ENCODE results near the gene GALNT9.
"Not testable (repeated sequence)": the region's sequence is repeated elsewhere in the genome, so short reads cannot be mapped to it uniquely, and the experiment has no call there.

Gene GALNT9

DNA sequence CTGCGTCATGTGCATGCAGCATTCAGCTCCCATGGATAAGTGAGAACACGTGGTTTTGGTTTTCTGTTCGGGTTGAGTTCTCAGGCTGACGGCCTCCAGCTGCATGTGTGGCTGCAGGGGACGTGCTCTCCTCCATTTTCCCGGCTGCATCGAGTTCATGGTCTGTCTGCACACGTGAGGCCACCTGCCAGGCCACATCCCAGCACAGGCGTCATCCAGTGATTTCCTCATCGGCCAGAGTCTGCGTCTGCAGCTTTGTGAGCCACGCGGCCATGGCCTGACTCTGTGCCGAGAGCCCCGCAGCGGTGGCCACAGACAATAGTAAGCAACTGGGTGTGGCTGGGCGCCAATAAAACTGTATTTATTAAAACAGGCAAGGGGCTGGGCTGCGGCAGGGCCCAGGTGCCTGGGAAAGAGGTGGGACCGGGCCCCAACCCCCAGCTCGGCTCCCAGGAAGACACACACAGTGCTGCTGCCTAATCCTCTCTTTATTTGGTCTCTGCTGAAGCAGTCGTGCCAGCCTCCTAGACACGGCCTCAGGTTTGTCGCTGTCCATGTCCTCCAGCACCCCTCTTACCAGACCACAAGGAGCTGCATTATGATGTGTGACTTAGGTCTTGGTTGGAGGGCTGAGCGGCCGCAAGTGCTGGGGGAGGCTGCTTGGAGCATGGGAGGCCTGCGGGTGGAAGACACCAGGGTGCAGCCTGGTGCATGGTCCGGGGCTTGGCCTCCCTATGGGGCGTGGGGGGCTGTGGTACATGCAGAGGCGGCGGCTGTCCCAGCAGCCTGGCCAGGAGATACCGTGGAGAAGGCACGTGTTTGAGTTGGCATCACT is 133.1 kb downstream of the GALNT9 start:
- DNase-seq (ENCODE audit: low spot score), result no peak

DNA sequence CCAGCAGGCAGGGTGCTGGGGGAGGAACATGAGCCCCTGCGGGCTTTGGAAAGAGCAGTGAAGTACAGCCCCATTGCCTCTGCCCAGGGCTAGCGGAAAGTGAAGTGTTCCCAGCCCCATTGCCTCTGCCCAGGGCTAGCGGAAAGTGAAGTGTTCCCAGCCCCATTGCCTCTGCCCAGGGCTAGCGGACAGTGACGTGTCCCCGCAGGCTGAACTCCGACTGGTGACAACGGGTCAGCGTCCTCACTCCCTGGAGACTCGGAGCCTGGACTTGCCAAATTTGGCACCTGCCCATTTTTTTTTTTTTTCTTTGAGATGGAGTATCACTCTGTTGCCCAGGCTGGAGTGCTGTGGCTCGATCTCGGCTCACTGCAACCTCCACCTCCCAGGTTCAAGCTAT is 134.1 kb downstream of the GALNT9 start:
- not testable (repeated sequence) for DNase-seq (ENCODE audit: low spot score)

DNA sequence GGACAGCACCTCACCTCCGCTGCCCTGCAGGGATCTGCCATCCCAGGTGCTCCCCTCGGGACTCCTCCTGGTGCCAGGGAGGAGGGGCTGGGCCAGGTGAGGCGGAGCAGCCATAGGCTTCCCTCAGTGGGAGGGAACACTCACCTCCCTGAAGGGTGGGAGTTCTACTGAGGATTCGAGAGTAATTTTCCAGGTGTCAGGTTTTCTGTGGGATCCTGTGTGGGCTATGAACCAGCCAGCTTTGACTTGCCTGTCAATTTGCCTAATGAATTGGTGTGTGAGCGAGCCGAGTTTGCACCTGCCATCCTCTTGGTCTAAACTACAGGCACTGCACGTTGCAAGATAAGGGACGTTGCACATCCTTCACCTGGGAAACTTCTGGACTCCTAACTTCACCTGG is 134.8 kb downstream of the GALNT9 start:
- DNase-seq (ENCODE audit: low spot score), result no peak

DNA sequence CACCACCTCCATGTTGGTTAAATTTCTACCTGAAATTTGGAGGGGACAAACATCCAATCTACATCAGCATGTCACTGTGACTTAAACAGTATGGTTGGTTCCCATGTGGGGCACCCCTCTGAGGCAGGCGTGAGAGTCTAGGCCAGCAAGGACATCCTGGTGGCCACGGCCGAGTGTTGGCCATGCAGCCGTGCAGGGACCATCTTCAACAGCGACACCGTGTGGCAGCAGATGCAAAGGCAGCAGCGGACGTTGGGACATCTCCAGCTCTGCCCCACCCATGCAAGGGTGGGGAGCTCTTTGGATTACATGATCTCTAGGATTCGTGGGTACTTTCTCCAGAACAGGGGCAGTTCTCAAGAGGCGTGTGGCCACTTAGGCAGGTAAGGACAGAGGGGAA is 135.3 kb downstream of the GALNT9 start:
- no peak for DNase-seq (ENCODE audit: low spot score)

DNA sequence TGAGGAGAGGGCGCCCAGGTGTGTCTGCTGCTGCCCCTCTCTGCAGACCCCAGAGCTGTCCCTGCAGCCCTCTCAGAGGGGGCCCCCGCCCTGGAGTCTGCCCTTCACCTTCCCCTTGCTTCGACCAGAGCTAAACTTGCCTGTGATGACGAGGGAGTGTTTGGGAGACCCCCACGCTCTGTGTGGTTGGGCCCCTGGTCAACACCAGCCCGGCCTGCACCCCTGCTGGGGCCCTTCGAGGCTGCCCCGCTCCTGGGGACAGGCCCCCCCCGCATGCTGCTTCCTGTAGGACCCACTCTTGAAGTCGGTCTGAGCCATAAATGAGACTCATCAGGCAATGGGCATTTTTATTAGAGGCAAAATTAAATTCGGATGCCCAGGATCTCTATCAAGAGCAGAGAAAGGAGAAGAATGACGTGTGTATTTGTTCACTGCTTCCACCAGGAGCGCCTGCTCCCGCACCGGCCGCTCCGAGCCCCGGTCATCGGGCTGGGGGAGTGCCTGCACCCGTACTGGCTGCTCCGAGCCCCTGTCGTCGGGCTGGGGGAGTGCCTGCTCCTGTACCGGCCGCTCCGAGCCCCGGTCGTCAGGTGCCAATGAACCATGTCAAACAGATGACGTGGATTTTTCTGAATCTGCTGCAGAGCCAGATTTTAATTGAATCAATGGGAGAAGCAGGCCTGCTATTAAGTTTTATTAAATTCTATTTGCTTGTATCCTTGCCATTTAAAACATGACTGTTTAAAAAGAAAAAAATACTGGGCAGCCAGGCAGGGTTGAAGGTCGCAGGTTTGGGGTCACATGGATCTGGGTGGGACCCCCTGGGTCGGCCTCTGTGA is 137.5 kb downstream of the GALNT9 start:
- no peak for DNase-seq (ENCODE audit: low spot score)

DNA sequence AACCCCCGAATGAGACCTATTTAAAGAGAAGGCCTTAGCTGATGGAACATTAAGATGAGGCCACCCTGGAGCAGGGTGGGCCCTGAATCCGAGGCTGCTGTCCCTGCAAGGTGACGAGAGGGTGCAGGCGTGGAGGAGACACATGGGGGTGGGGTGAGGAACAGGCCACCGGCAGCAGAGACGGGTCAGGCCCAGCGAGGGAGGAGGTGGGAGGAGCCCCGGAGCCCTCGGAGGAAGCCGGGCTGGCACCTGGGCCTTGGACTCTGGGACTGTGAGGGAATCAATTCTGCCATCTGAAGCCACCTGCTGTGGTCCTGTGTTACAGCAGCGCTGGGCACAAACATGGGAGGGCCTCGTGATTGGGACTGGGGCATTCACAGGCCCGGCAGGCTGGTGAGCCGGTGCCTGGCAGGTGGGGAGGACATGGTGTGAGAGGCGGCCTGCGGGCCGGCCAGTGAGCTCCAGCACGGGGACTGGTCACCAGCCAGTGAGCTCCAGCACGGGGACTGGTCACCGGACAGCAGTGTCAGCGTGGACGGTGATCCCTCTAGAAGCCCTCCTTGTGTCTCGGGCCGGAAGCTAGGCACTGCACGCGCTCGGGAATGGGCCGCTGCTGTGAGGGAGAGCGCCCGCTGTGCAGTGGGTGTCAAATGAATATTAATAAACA is 138.4 kb downstream of the GALNT9 start:
- no peak for DNase-seq (ENCODE audit: low spot score)

DNA sequence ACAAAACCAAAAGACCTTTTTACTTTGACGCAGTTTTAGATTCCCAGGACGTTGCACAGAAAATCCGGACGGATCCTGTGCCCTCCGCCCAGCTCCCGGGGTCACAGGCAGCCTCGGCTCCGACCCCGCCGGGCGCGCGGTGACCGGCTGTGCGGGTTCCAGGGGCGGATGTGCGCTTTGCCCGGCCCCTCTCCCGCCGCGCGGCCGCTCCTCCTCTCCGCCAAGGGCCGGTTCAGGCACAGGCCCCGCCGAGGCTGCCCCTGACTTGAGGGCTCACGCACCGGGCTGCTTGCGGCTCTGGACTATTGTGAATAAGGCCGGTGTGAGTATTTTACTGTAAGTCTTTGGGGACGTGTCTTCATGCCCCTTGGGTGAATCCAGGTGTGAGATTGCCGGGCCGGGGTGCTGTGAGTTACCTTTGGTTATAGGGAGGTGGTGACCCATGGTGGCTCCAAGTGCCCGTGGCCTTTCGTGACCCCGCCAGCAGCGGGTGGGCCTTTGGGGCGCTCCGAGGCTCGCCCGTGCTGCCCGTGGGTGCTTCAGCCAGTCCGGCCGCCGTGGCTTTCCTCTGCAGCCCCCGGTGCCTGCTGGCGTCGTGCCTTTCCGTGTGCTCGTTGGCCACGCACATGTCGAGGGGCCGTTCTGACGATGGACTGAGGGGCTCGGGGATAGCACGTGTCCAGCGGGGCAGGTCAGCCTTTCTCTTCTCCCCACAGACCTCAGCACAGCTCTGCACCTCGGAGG is 139.2 kb downstream of the GALNT9 start:
- no peak for DNase-seq (ENCODE audit: low spot score)

DNA sequence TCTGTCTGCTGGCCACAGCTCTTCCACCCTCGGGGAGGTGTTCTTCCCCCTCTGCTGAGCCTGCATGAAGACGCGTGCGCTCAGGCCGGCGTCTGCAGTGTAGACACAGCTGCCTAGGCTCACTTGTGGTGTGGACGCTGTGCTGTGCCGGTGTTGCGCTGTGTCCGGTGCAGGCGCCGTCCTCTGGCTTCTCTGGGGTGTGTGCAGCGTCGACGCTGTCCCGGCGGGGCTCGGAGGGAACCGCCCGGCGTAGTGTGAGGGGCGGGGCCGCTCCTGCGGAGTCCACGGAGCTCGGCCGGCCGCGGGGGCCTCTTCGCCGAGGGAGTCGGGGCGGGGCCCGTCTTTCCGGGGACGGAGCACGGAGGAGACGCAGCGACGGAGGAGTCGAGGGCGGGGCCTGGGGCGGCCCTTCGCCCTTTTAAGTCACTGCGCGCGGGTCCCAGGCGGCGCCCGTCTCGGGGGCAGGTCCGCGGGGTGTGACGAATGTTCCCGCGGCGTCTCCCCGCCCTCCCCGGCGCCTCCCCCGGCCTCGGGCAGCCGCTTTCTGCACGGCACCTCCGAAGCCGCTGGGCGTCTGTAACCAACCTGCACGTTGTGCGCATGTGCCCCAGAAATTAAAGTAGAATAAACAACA is 139.9 kb downstream of the GALNT9 start:
- peak; percentile 24 for DNase-seq (ENCODE audit: low spot score)

DNA sequence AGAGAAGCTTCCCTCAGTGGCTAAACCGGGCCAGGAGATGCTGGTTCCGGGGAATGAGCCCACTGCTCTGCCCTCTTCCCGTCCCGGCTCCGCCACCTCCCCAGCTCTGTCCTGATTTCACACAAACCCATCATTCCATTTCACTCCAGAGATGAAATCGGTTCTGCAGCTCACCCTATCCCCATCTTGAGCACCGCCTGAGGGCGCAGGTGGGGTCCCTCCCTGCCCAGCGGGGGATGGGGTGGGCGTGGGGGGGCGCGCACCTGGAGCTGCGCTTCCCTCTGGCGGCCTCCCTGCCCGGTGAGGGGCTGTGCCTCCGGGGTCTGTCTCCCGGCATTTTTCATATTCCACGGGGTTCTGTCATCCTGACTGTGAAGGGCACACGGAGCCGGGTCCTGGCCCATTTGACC is 140.5 kb downstream of the GALNT9 start:
- DNase-seq (ENCODE audit: low spot score), result no peak

DNA sequence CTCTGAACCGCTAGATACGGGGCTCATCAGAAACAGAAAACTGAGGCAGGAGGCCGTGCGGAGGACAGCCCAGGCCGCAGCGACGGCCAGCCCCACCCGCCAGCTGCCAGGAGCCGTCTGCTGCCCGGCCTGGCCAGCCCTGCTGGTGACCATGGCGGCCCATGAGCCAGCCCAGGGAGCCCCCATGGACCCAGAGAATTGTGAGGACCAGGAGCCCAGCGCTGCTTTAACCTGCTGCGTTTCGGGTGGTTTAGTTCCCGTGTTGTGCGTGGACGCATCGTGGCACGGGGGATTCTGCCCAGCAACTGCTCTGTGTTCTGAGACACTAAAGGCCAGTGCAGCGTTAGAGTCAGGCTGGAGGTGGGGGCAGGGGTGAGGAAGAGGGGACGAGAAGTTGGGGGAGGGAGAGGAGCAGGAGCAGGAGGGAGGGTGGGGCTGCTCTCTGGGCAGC is 140.9 kb downstream of the GALNT9 start:
- no peak for DNase-seq (ENCODE audit: low spot score)

DNA sequence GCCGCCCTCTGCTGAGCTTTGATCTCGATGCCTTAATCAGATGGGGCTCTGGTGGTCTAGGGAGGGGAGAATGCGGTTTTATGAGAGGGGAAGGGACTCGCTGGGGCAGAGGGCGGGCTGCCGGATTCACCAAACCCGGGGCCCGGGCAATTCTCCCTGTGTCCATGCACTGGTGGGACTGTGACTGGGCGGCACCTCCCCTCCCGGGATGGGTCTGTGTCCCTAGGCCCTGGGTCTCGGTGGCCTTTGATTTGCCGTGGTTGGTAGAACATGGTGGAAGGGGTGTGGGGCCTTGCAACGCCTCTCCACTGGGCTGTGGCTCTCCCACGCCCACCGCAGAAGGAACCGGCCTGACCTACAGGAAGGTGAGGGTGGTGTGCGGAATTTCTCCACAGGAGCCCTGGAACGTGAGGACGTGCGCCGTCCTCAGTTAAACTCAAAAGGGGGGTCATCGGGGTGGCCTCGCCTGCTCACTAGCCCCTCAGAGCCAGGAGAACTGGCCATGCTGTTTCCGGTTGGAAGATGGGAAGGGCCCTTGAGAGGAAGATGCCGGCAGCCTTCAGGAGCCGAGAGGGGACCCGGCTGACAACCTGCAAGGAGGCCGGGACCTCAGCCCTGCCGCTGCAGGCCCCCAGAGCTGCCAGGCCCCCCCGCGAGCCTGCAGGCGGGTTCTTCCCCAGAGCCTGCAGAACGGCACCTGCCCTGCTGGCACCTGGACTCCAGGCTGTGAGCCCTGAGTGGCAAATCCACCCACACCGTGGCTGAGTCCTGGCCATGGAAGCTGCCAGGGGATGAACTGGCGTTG is 141.5 kb downstream of the GALNT9 start:
- no peak for DNase-seq (ENCODE audit: low spot score)

DNA sequence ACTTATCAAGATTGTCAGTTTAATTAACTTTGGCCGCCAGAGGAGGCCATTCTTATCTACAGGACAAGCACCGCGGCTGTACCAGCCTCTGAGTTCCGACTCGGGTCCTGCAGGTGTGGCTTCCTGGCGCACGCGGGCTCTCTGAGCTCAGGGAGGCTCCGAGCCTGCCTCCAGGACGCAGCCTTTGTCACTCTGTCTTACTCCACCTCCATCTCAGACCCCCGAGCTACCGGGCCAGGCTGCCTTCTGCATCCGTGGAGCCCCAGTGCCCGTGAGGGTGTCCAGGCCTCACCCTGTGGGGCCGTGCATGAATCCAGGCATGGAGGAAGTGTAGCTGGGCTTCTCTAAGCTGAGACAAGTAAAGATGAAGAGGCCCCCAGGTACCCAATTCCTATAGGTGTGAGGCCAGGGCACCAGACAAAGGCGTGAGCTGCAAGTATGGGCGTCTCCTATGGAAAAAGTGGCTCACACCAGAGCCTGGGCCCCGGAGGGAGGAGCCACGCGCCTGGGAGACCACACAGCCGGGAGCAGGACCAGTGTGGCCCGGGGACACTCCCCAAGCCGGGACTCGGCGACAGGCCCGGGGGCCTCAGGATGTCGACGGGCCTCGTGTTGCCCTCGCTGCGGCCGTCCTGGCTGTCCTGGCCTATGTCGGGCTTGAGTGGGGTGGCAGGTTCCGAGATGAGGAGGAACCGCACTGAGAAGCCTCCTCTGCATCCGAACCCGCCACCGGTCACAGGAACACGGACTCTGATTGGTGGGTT is 142.3 kb downstream of the GALNT9 start:
- DNase-seq (ENCODE audit: low spot score), result no peak

DNA sequence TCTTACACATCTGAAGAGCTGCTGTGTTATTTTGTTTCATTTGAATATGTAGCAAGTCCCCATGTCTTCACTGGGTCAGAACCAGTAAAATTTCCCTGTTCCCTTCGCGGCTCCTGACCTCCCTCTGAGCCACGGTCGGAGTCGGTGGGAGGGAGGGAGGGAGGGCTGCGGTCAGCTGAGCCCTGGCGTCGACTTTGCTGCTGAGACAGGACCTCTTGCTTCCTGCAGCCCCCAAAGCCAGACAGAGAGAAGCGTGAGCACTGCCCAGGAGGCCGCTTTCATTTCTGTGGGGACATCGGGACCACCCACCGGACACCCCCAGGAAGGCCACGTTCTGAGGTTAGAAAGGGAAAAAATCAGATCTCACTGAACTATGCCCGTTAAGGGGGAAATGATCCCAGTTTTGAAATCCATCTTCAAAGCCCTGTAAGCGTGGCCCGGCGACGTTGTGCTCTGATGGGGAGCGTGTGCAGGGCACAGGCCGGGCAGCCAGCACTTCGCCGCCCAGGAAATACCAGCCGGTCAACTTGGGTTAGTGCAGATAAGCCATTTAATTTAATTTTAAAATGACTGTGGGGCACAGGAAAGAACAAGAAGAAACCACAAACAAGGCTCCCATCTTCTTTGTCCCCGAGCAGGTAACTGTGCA is 143.1 kb downstream of the GALNT9 start:
- DNase-seq (ENCODE audit: low spot score), result no peak

DNA sequence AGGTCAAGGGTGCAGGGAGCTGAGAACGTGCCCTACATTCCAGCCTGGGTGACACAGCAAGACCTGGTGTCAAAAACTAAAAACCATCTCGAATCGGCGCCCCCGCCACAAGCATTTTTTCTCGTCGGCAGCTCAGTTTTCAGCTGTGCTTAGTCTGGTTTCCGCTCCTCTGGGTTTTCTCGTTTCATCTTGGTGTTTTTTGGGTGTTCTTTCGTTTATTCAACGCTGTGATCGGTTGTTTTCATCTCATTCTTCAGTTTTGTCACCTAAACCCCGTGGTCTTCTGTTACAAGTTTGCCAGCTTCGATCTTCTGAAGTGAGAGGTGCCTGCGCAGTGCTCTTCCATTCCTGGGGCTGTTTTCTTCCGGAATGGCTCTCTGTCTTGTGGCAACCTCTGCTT is 143.7 kb downstream of the GALNT9 start:
- no peak for DNase-seq (ENCODE audit: low spot score)

DNA sequence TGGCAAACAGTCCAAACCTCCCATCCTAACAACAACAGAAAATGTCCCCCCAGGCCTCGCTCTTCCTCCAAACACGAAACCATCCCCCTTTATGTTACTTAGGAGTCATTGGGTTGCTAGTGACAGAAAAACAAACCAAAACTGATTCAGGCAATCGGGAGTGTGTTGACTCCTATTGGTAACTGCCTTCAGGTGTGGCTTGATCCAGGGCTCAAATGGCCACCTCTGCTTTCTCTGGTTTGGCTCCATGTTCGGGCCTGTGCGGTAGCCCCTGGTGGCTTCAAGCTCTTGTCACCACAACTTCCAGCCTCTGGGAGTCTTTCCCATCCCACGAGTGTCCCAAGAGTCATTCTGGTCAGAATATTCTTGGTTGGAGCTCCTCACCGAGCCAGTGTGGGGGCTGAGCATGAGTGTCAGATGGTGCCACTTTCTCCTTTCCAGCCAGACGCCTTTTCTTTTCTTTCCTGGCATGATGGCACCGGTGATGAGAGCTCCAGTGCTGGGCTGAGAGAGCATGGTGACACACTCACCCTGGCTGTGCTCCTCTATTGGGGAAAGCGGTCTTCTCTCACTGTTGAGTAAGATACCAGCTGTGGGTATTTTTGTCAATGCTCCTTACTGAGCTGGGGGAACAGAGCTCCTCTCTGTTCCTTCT is 146.6 kb downstream of the GALNT9 start:
- DNase-seq (ENCODE audit: low spot score), result no peak

DNA sequence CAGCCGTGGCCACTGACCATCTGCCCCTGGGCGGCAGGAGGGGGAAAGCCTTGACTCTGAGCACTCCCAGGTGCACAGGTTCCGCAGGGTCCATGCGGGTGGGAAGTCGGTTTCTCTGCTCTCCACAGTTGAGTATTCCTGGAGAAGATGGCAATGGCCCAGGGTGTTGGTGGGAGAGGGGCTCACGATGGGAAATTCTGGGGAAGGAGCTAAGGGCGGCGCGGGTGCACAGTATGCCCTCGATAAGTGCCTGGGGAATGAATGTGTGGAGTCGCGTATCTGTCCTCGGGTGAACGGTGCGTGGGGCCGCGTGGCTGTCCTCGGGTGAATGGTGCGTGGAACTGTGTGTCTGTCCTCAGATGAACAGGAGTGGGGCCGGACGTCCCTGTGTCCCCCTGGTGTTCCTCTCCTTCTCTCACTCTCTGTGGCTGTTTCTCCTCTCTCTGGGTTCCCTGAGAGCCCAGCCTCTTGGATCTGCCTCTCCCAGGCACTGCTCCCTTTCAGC is 147.1 kb downstream of the GALNT9 start:
- no peak for DNase-seq (ENCODE audit: low spot score)

DNA sequence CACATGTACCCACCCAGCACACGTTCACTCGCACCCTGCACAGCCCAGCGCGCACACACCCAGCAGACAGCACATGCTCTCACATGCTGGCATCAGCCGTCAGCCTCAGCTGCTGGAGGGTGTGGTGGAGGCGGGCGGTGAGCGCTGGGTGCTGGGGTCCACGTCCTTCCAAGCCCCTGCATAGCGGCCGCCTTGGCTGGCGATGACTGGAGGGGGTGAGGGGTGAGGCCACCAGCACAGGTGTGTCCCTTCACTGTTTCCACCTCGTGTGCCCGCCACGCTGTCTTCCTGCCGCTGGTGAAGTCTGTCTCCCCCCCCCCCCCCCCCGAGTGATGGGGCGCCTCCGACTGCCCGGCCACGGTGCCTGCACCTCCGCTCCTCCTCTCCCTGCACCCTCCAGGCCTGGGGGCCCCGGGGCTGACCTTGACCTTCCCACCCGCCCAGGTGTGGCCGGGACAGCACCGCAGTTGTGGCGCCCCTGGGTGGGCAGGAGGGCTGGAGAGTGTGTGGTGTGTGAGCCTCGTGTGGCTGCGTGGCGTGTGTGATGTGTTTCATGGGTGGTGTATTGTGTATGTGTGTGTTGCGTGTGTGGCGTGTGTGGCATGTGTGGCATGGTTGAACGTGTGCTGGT is 147.7 kb downstream of the GALNT9 start:
- no peak for DNase-seq (ENCODE audit: low spot score)

Measured in hematopoietic multipotent progenitor cell treated with erythropoietin and hydrocortisone succinate and interleukin-3 and kit ligand, for 17 days (in vitro differentiated cells).